Astrocyte of the cerebellum (primary cell): ENCODE results near the gene HECTD1.

ENCODE experiments used
- DNase-seq: peaks from one replicate; pipeline ENCODE4 v3.0.0-alpha.2; 2011; ENCODE audit warnings: low read depth
- H3K4me3 ChIP-seq: 2 replicates; pipeline ENCODE4 v1.5.1; 2011; ENCODE audit warnings: mild to moderate bottlenecking, low read depth, low read length, moderate library complexity
- CTCF ChIP-seq: IDR thresholded peaks from 2 replicates; pipeline ENCODE4 v1.5.1; 2012; ENCODE audit warnings: low read length, low read depth, moderate library complexity, mild to moderate bottlenecking; ENCODE audit errors: missing control alignments
- in situ Hi-C: cut with HindIII; loops from 2 replicates; pipeline ENCODE4 v1.10.0; 2017; ENCODE audit warnings: low sequenced_read_pairs

The HECTD1 gene

GRCh38 chr14:31224808-31225207 lies 17.2 kb upstream of the HECTD1 start:
- in situ Hi-C loops: no loop called here
- no peak for TF ChIP-seq CTCF
- no peak for DNase-seq
- no peak overlapping the region for H3K4me3 ChIP-seq

- DNase-seq: no peak
- TF ChIP-seq CTCF: no peak
- H3K4me3 ChIP-seq: no peak overlapping the region
- in situ Hi-C loops: no loop called here
These were observed 15.7 kb upstream of the HECTD1 start for GRCh38 chr14:31223331-31223730.

GRCh38 chr14:31222834-31223233 lies 15.2 kb upstream of the HECTD1 start:
- no peak overlapping the region for H3K4me3 ChIP-seq
- in situ Hi-C loops: no loop called here
- TF ChIP-seq CTCF: no peak
- no peak for DNase-seq

- in situ Hi-C loops: no loop called here
- H3K4me3 ChIP-seq: no peak overlapping the region
- DNase-seq: no peak
- TF ChIP-seq CTCF: no peak
These were observed 13.7 kb upstream of the HECTD1 start for GRCh38 chr14:31221266-31221665.

- H3K4me3 ChIP-seq: no peak overlapping the region
- in situ Hi-C loops: no loop called here
- no peak for DNase-seq
- TF ChIP-seq CTCF: no peak
These were observed 11.6 kb upstream of the HECTD1 start for GRCh38 chr14:31219169-31219568.

- in situ Hi-C loops: no loop called here
- DNase-seq: no peak
- H3K4me3 ChIP-seq: no peak overlapping the region
- TF ChIP-seq CTCF: no peak
These were observed 8.8 kb upstream of the HECTD1 start for GRCh38 chr14:31216359-31216758.

- in situ Hi-C loops: no loop called here
- H3K4me3 ChIP-seq: no peak overlapping the region
- TF ChIP-seq CTCF: no peak
- no peak for DNase-seq
These were observed 5.3 kb upstream of the HECTD1 start for GRCh38 chr14:31212893-31213292.
